ENCODE results near the gene SLC25A43.
"Not testable (repeated sequence)": the region's sequence is repeated elsewhere in the genome, so short reads cannot be mapped to it uniquely, and the experiment has no call there.

Gene SLC25A43

GRCh38 chrX:119398974-119399771, at the start of gene SLC25A43:
Gene SLC25A43 (plus strand): TSS chrX:119399336. CDS start chrX:119399404, 68 bp downstream.
- H3K4me1 Mint-ChIP-seq: peaks cover 26% of the 10 kb centered on the region
- H3K9me3 Mint-ChIP-seq: no peaks in the 10 kb centered on the region
- no peaks in the 10 kb centered on the region for H3K36me3 Mint-ChIP-seq
- ATAC-seq: peak; percentile 96
- H3K27me3 Mint-ChIP-seq: no peaks in the 10 kb centered on the region
- peak within 1 kb of the TSS; percentile 97 for H3K4me3 Mint-ChIP-seq
- peak within 1 kb of the TSS; percentile 97 for H3K27ac Mint-ChIP-seq

GRCh38 chrX:119359618-119360382, 39.3 kb upstream of the SLC25A43 start:
- H3K27me3 Mint-ChIP-seq: no peaks in the 10 kb centered on the region
- no peaks in the 10 kb centered on the region for H3K36me3 Mint-ChIP-seq
- no peaks in the 10 kb centered on the region for H3K4me1 Mint-ChIP-seq
- H3K9me3 Mint-ChIP-seq: no peaks in the 10 kb centered on the region
- no peak overlapping the region for H3K27ac Mint-ChIP-seq
- H3K4me3 Mint-ChIP-seq: no peak overlapping the region
- no peak for ATAC-seq

- H3K4me1 Mint-ChIP-seq, H3K27ac Mint-ChIP-seq, ATAC-seq, H3K27me3 Mint-ChIP-seq, H3K36me3 Mint-ChIP-seq, H3K9me3 Mint-ChIP-seq, H3K4me3 Mint-ChIP-seq: not testable (repeated sequence)
Measured at GRCh38 chrX:119361451-119361850, 37.7 kb upstream of the SLC25A43 start.

- H3K4me1 Mint-ChIP-seq, H3K27ac Mint-ChIP-seq, H3K27me3 Mint-ChIP-seq, H3K9me3 Mint-ChIP-seq, H3K4me3 Mint-ChIP-seq, ATAC-seq, H3K36me3 Mint-ChIP-seq: not testable (repeated sequence)
Measured at GRCh38 chrX:119362074-119362473, 37.1 kb upstream of the SLC25A43 start.

- no peak overlapping the region for H3K4me3 Mint-ChIP-seq
- no peaks in the 10 kb centered on the region for H3K27me3 Mint-ChIP-seq
- ATAC-seq: no peak
- no peaks in the 10 kb centered on the region for H3K36me3 Mint-ChIP-seq
- H3K9me3 Mint-ChIP-seq: no peaks in the 10 kb centered on the region
- H3K4me1 Mint-ChIP-seq: no peaks in the 10 kb centered on the region
- H3K27ac Mint-ChIP-seq: no peak overlapping the region
Measured at GRCh38 chrX:119363391-119363790, 35.7 kb upstream of the SLC25A43 start.

GRCh38 chrX:119371861-119372260, 27.3 kb upstream of the SLC25A43 start:
- not testable (repeated sequence) for H3K36me3 Mint-ChIP-seq, H3K27ac Mint-ChIP-seq, H3K9me3 Mint-ChIP-seq, H3K4me1 Mint-ChIP-seq, ATAC-seq, H3K4me3 Mint-ChIP-seq
- peaks cover 10% of the 10 kb centered on the region for H3K27me3 Mint-ChIP-seq

GRCh38 chrX:119374736-119375135, 24.4 kb upstream of the SLC25A43 start:
- no peaks in the 10 kb centered on the region for H3K36me3 Mint-ChIP-seq
- peaks cover 10% of the 10 kb centered on the region for H3K27me3 Mint-ChIP-seq

GRCh38 chrX:119375561-119375960, 23.6 kb upstream of the SLC25A43 start:
- H3K4me3 Mint-ChIP-seq: no peak overlapping the region
- H3K36me3 Mint-ChIP-seq: no peaks in the 10 kb centered on the region
- H3K27ac Mint-ChIP-seq: no peak overlapping the region
- H3K27me3 Mint-ChIP-seq: peaks cover 10% of the 10 kb centered on the region
- H3K4me1 Mint-ChIP-seq: no peaks in the 10 kb centered on the region
- no peak for ATAC-seq
- H3K9me3 Mint-ChIP-seq: no peaks in the 10 kb centered on the region

More at GRCh38 chrX:119374736-119375135, 24.4 kb upstream of the SLC25A43 start:
- Mint-ChIP-seq H3K4me1 (no peaks in the 10 kb centered on the region), H3K27ac (no peak overlapping the region), H3K9me3 (no peaks in the 10 kb centered on the region), H3K4me3 (no peak overlapping the region)
- ATAC-seq: no peak

GRCh38 chrX:119376312-119376711, 22.8 kb upstream of the SLC25A43 start:
- H3K4me1 Mint-ChIP-seq: no peaks in the 10 kb centered on the region
- no peak overlapping the region for H3K27ac Mint-ChIP-seq
- H3K27me3 Mint-ChIP-seq: peaks cover 10% of the 10 kb centered on the region
- no peak overlapping the region for H3K4me3 Mint-ChIP-seq
- no peaks in the 10 kb centered on the region for H3K9me3 Mint-ChIP-seq
- H3K36me3 Mint-ChIP-seq: no peaks in the 10 kb centered on the region
- no peak for ATAC-seq

- Mint-ChIP-seq H3K4me1 (peaks cover 6% of the 10 kb centered on the region), H3K36me3 (peaks cover 5% of the 10 kb centered on the region), H3K9me3 (no peaks in the 10 kb centered on the region), H3K27me3 (no peaks in the 10 kb centered on the region), H3K27ac (no peak overlapping the region), H3K4me3 (no peak overlapping the region)
- no peak for ATAC-seq
Measured at GRCh38 chrX:119381349-119381944, 17.7 kb upstream of the SLC25A43 start.

GRCh38 chrX:119382606-119383005, 16.5 kb upstream of the SLC25A43 start:
- no peak for ATAC-seq
- no peaks in the 10 kb centered on the region for H3K27me3 Mint-ChIP-seq
- H3K4me3 Mint-ChIP-seq: no peak overlapping the region
- peaks cover 6% of the 10 kb centered on the region for H3K4me1 Mint-ChIP-seq
- H3K9me3 Mint-ChIP-seq: no peaks in the 10 kb centered on the region
- H3K36me3 Mint-ChIP-seq: peaks cover 5% of the 10 kb centered on the region
- no peak overlapping the region for H3K27ac Mint-ChIP-seq

GRCh38 chrX:119386685-119387084, 12.5 kb upstream of the SLC25A43 start:
- not testable (repeated sequence) for H3K9me3 Mint-ChIP-seq, H3K27me3 Mint-ChIP-seq, H3K36me3 Mint-ChIP-seq, H3K4me3 Mint-ChIP-seq, ATAC-seq, H3K4me1 Mint-ChIP-seq, H3K27ac Mint-ChIP-seq

GRCh38 chrX:119387426-119387825, 11.7 kb upstream of the SLC25A43 start:
- ATAC-seq, H3K36me3 Mint-ChIP-seq, H3K4me1 Mint-ChIP-seq, H3K9me3 Mint-ChIP-seq, H3K4me3 Mint-ChIP-seq, H3K27me3 Mint-ChIP-seq, H3K27ac Mint-ChIP-seq: not testable (repeated sequence)

- Mint-ChIP-seq H3K36me3 (peaks cover 5% of the 10 kb centered on the region), H3K4me3 (peak overlapping the region; percentile 29)
Measured at GRCh38 chrX:119389214-119389613, 9.9 kb upstream of the SLC25A43 start.

GRCh38 chrX:119389871-119390501, 9.2 kb upstream of the SLC25A43 start:
- no peaks in the 10 kb centered on the region for H3K9me3 Mint-ChIP-seq
- H3K4me3 Mint-ChIP-seq: peak overlapping the region; percentile 47
- H3K27me3 Mint-ChIP-seq: no peaks in the 10 kb centered on the region
- ATAC-seq: no peak
- peaks cover 5% of the 10 kb centered on the region for H3K36me3 Mint-ChIP-seq
- H3K4me1 Mint-ChIP-seq: no peaks in the 10 kb centered on the region
- peak overlapping the region; percentile 21 for H3K27ac Mint-ChIP-seq

More at GRCh38 chrX:119389214-119389613, 9.9 kb upstream of the SLC25A43 start:
- H3K4me1 Mint-ChIP-seq: no peaks in the 10 kb centered on the region
- peak overlapping the region; percentile 21 for H3K27ac Mint-ChIP-seq
- H3K9me3 Mint-ChIP-seq: no peaks in the 10 kb centered on the region
- no peaks in the 10 kb centered on the region for H3K27me3 Mint-ChIP-seq
- ATAC-seq: no peak

Data from stimulated activated memory B cell treated with anti-CD40 and anti-IgM and Interleukin-4, amounts not matched to agents 10 μg/mL and 1 μg/mL and 100 μg/mL, for 72 hours (primary cell).